ENCODE measurements around the gene RALGPS1.

GRCh38 chr9:127140181-127140580, 225.6 kb downstream of the RALGPS1 start:
- TF ChIP-seq PRDM15 (CRISPR knock-in tag; IDR thresholded peaks at IDR 0.05): no peak
- TF ChIP-seq CTCF (IDR thresholded peaks at IDR 0.05): no peak
- no peak for TF ChIP-seq GTF2I (CRISPR knock-in tag; conservative IDR thresholded peaks at IDR 0.05)
- TF ChIP-seq ATF2 (CRISPR knock-in tag; IDR thresholded peaks at IDR 0.05; ENCODE audit: borderline replicate concordance, low read depth): no peak
- no peak for TF ChIP-seq SP1 (CRISPR knock-in tag; conservative IDR thresholded peaks at IDR 0.05)
- no peak for TF ChIP-seq ETV6 (CRISPR knock-in tag; IDR thresholded peaks at IDR 0.05)
- TF ChIP-seq USF1 (CRISPR knock-in tag; IDR thresholded peaks at IDR 0.05): no peak
- no peak for TF ChIP-seq ATF6 (CRISPR knock-in tag; IDR thresholded peaks at IDR 0.05)
- no peak for TF ChIP-seq ATF3 (CRISPR knock-in tag; conservative IDR thresholded peaks at IDR 0.05)
- no peak for TF ChIP-seq NFYB (CRISPR knock-in tag; conservative IDR thresholded peaks at IDR 0.05; ENCODE audit: low read depth)
- TF ChIP-seq ZNF281 (CRISPR knock-in tag; IDR thresholded peaks at IDR 0.05): no peak
- TF ChIP-seq ZBTB43 (CRISPR knock-in tag; IDR thresholded peaks at IDR 0.05): no peak
- TF ChIP-seq JUN (CRISPR knock-in tag; IDR thresholded peaks at IDR 0.05): no peak
- no peak for TF ChIP-seq MAX (CRISPR knock-in tag; IDR thresholded peaks at IDR 0.05)
